ENCODE data around the gene APBB1IP.
"Not testable (repeated sequence)": the region's sequence is repeated elsewhere in the genome, so short reads cannot be mapped to it uniquely, and the experiment has no call there.

Gene APBB1IP

GRCh38 chr10:26573674-26574073 lies 135.5 kb downstream of the APBB1IP start:
- DNase-seq (ENCODE audit: low read depth), result no peak
- peaks cover 44% of the 10 kb centered on the region for H3K36me3 ChIP-seq (ENCODE audit: control insufficient read depth, insufficient read depth, low read length, severe bottlenecking)
- H3K4me3 ChIP-seq (ENCODE audit: low read length), result no peak overlapping the region
- H3K9ac ChIP-seq (ENCODE audit: low read length), result no peak overlapping the region
- no peaks in the 10 kb centered on the region for H3K4me1 ChIP-seq (ENCODE audit: control insufficient read depth, insufficient read depth, low read length)
- no peaks in the 10 kb centered on the region for H3K27me3 ChIP-seq (replicated peaks; ENCODE audit: control insufficient read depth, insufficient read depth, low read length)
- peaks cover 8% of the 10 kb centered on the region for H3K9me3 ChIP-seq (ENCODE audit: control insufficient read depth, low read length)

DNA sequence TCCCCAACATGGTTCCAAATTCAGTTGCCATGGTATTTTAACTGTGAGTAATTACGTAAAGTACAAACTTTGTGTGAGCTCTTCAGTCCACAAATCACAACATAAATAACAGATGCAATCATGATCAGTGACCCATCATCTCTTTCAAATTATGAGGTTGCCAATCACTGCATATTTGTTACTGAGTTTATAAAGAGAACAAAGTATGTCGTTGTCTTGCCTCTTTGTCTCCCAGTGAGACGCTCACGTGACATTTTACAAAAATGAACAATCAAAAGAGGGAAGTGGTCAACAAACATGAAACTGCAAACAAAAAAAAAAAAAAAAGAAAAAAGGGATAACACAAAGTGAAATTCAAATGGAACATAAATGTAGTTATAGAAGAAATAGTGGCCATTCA lies 136.6 kb downstream of the APBB1IP start:
- Histone ChIP-seq H3K9ac (ENCODE audit: low read length) (no peak overlapping the region), H3K4me1 (ENCODE audit: control insufficient read depth, insufficient read depth, low read length) (no peaks in the 10 kb centered on the region), H3K9me3 (ENCODE audit: control insufficient read depth, low read length) (peaks cover 8% of the 10 kb centered on the region), H3K36me3 (ENCODE audit: control insufficient read depth, insufficient read depth, low read length, severe bottlenecking) (peaks cover 38% of the 10 kb centered on the region), H3K27me3 (replicated peaks; ENCODE audit: control insufficient read depth, insufficient read depth, low read length) (no peaks in the 10 kb centered on the region), H3K4me3 (ENCODE audit: low read length) (no peak overlapping the region)
- DNase-seq (ENCODE audit: low read depth), result no peak

DNA sequence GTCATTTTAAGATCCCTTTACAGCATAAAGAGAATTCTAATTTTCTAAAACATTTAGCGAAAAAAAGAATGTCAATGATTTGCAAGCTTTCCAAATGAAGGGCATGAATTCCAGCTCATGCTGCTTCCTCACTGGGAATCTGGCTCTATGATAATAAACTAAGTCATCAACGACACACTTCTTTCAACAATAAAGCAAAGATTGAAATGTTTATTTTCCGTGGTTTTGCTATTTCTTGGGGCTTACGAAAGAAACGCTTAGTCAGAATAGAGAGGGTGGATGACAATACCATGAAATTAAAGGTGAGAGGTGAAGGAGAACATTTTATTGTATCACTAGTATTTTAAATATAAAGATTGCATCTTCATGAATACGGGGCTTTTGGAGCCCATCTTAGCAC lies 140.2 kb downstream of the APBB1IP start:
- H3K4me3 ChIP-seq (ENCODE audit: low read length); DNase-seq (ENCODE audit: low read depth); H3K9ac ChIP-seq (ENCODE audit: low read length); H3K9me3 ChIP-seq (ENCODE audit: control insufficient read depth, low read length); H3K4me1 ChIP-seq (ENCODE audit: control insufficient read depth, insufficient read depth, low read length); H3K27me3 ChIP-seq (replicated peaks; ENCODE audit: control insufficient read depth, insufficient read depth, low read length): not testable (repeated sequence)
- peaks cover 17% of the 10 kb centered on the region for H3K36me3 ChIP-seq (ENCODE audit: control insufficient read depth, insufficient read depth, low read length, severe bottlenecking)

DNA sequence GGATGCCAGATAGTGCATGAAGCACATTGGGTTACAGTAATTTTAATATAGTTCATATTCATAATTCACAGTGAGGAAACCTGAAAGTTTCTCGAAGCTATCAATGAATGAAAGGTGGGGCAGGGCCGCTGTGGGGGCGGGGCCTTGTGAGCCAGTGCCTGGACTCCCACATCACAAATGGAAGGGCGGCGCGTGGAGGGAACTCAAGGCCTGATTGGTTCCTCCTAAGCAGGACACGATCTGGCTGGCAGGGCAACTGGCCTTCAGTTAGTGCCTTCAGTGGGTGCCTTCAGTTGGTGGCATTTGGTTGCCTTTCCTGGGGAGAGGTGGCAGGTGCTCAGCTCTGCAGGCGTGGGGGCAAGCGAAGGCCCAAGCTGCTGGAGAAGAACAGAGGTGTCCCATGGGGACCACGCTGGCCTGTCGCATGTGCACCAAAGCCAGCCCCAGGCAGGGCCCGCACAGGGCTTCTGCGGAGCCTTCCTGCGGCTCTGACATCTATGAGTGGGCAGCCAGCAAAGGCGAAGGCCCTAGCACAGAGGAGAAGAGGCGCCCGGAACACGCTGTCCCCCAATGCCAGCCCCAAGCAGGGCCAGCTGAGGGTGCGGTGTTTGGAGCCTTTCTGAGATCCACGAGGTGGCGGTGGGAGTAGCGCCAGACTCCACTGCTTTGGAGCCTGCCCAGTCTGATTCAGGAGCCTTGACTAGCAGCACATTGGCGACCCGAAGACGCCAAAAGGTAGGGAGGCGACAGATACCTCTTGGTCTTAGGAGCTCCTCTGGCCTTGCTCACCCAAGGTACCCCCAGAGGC lies 141.3 kb downstream of the APBB1IP start:
- Histone ChIP-seq H3K4me1 (ENCODE audit: control insufficient read depth, insufficient read depth, low read length) (no peaks in the 10 kb centered on the region), H3K9me3 (ENCODE audit: control insufficient read depth, low read length) (no peaks in the 10 kb centered on the region), H3K4me3 (ENCODE audit: low read length) (no peak overlapping the region), H3K27me3 (replicated peaks; ENCODE audit: control insufficient read depth, insufficient read depth, low read length) (no peaks in the 10 kb centered on the region), H3K9ac (ENCODE audit: low read length) (no peak overlapping the region), H3K36me3 (ENCODE audit: control insufficient read depth, insufficient read depth, low read length, severe bottlenecking) (peaks cover 10% of the 10 kb centered on the region)
- no peak for DNase-seq (ENCODE audit: low read depth)

DNA sequence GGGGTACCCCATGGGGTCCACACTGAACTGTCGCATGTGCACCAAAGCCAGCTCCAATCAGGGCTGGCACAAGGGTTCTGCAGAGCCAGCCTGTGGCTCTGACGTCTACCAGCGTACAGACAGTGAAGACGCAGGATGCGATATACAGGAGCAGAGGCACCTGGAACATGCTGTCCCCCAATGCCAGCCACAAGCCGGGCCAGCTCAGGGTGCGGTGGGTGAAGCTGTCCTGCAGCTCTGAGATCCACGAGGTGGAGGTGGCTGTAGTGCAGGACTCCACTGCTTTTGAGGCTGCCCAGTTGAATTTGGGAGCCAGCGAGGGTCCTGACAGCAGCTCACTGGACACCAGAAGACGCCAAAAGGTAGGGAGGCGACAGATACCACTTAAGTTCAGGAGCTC lies 148.1 kb downstream of the APBB1IP start:
- Histone ChIP-seq H3K4me3 (ENCODE audit: low read length) (no peak overlapping the region), H3K36me3 (ENCODE audit: control insufficient read depth, insufficient read depth, low read length, severe bottlenecking) (no peaks in the 10 kb centered on the region), H3K27me3 (replicated peaks; ENCODE audit: control insufficient read depth, insufficient read depth, low read length) (no peaks in the 10 kb centered on the region), H3K9me3 (ENCODE audit: control insufficient read depth, low read length) (no peaks in the 10 kb centered on the region), H3K4me1 (ENCODE audit: control insufficient read depth, insufficient read depth, low read length) (no peaks in the 10 kb centered on the region), H3K9ac (ENCODE audit: low read length) (no peak overlapping the region)
- DNase-seq (ENCODE audit: low read depth), result no peak

- Histone ChIP-seq H3K4me3 (ENCODE audit: low read length) (no peak overlapping the region), H3K36me3 (ENCODE audit: control insufficient read depth, insufficient read depth, low read length, severe bottlenecking) (peaks cover 10% of the 10 kb centered on the region), H3K27me3 (replicated peaks; ENCODE audit: control insufficient read depth, insufficient read depth, low read length) (no peaks in the 10 kb centered on the region), H3K9ac (ENCODE audit: low read length) (no peak overlapping the region), H3K4me1 (ENCODE audit: control insufficient read depth, insufficient read depth, low read length) (no peaks in the 10 kb centered on the region), H3K9me3 (ENCODE audit: control insufficient read depth, low read length) (no peaks in the 10 kb centered on the region)
- DNase-seq (ENCODE audit: low read depth), result no peak
Observed at GRCh38 chr10:26588611-26589010, 150.5 kb downstream of the APBB1IP start.

GRCh38 chr10:26589813-26590212 lies 151.7 kb downstream of the APBB1IP start:
- H3K27me3 ChIP-seq (replicated peaks; ENCODE audit: control insufficient read depth, insufficient read depth, low read length); H3K9ac ChIP-seq (ENCODE audit: low read length); H3K9me3 ChIP-seq (ENCODE audit: control insufficient read depth, low read length); H3K4me1 ChIP-seq (ENCODE audit: control insufficient read depth, insufficient read depth, low read length); H3K4me3 ChIP-seq (ENCODE audit: low read length); DNase-seq (ENCODE audit: low read depth): not testable (repeated sequence)
- H3K36me3 ChIP-seq (ENCODE audit: control insufficient read depth, insufficient read depth, low read length, severe bottlenecking), result peaks cover 10% of the 10 kb centered on the region

- H3K27me3 ChIP-seq (replicated peaks; ENCODE audit: control insufficient read depth, insufficient read depth, low read length), result no peaks in the 10 kb centered on the region
- H3K4me3 ChIP-seq (ENCODE audit: low read length), result no peak overlapping the region
- no peak overlapping the region for H3K9ac ChIP-seq (ENCODE audit: low read length)
- H3K4me1 ChIP-seq (ENCODE audit: control insufficient read depth, insufficient read depth, low read length), result no peaks in the 10 kb centered on the region
- no peaks in the 10 kb centered on the region for H3K9me3 ChIP-seq (ENCODE audit: control insufficient read depth, low read length)
- H3K36me3 ChIP-seq (ENCODE audit: control insufficient read depth, insufficient read depth, low read length, severe bottlenecking), result peaks cover 10% of the 10 kb centered on the region
- DNase-seq (ENCODE audit: low read depth), result no peak
Observed at GRCh38 chr10:26593896-26594295, 155.8 kb downstream of the APBB1IP start.

DNA sequence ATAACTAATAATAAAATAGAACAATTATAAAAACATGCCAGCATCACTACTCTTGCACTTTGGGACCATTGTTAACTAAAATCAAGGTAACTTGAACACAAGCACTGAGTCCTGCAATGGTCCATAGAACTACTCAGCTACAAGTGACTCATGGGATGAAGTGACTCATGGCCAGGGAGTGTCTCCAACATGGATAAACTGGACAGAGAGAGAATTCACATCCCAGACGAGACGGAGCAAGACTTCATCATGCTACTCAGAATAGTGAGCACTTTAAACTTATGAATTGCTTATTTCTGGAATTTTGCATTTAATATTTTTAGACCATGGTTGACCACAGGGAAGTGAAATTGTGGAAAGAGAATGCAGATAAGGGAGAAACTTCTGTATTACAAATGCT lies 165.1 kb downstream of the APBB1IP start:
- H3K9me3 ChIP-seq (ENCODE audit: control insufficient read depth, low read length); H3K36me3 ChIP-seq (ENCODE audit: control insufficient read depth, insufficient read depth, low read length, severe bottlenecking); H3K4me1 ChIP-seq (ENCODE audit: control insufficient read depth, insufficient read depth, low read length); DNase-seq (ENCODE audit: low read depth); H3K9ac ChIP-seq (ENCODE audit: low read length); H3K4me3 ChIP-seq (ENCODE audit: low read length); H3K27me3 ChIP-seq (replicated peaks; ENCODE audit: control insufficient read depth, insufficient read depth, low read length): not testable (repeated sequence)

DNA sequence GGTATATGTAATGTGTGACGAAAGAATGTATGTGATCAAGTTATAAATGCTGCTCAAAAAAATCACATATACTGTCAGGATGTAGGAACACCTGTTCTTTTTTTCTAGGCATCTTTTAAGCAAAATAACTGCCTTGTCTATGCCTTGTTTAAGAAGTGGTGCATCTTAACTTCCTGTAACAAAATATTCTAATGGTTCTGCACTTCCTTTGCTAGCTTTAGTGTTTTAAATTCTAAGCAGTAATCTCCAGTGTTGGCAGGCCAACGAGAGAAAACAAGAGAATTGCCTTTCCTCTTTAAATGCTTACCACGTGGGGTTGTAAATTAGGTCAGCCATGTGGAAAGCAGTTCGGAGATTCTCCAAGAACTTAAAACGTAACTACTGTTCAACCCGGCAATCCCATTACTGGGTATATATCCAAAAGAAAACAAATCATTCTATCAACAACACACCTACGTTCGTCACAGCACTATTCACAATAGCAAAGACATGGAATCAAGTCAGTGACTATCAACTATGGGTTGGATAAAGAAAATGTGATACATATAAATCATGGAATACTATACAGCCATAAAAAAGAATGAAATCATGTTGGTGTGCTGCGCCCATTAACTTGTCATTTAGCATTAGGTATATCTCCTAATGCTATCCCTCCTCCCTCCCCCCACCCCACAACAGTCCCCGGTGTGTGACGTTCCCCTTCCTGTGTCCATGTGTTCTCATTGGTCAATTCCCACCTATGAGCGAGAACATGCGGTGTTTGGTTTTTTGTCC lies 166.4 kb downstream of the APBB1IP start:
- not testable (repeated sequence) for DNase-seq (ENCODE audit: low read depth); H3K4me1 ChIP-seq (ENCODE audit: control insufficient read depth, insufficient read depth, low read length); H3K9ac ChIP-seq (ENCODE audit: low read length); H3K36me3 ChIP-seq (ENCODE audit: control insufficient read depth, insufficient read depth, low read length, severe bottlenecking); H3K4me3 ChIP-seq (ENCODE audit: low read length); H3K27me3 ChIP-seq (replicated peaks; ENCODE audit: control insufficient read depth, insufficient read depth, low read length); H3K9me3 ChIP-seq (ENCODE audit: control insufficient read depth, low read length)

- peak; percentile 39 for DNase-seq (ENCODE audit: low read depth)
- not testable (repeated sequence) for H3K9me3 ChIP-seq (ENCODE audit: control insufficient read depth, low read length)
Observed at GRCh38 chr10:26606389-26606877, 168.3 kb downstream of the APBB1IP start.

More at GRCh38 chr10:26606389-26606877, 168.3 kb downstream of the APBB1IP start:
- not testable (repeated sequence) for H3K9ac ChIP-seq (ENCODE audit: low read length); H3K27me3 ChIP-seq (replicated peaks; ENCODE audit: control insufficient read depth, insufficient read depth, low read length); H3K4me1 ChIP-seq (ENCODE audit: control insufficient read depth, insufficient read depth, low read length); H3K36me3 ChIP-seq (ENCODE audit: control insufficient read depth, insufficient read depth, low read length, severe bottlenecking); H3K4me3 ChIP-seq (ENCODE audit: low read length)
